Fibroblast of mammary gland (primary cell): ENCODE measurements around the gene DYNLT1.

ENCODE experiments used
- DNase-seq: peaks from one replicate; pipeline ENCODE4 v3.0.0-alpha.2; 2010; ENCODE audit warnings: low read depth
- H3K4me3 ChIP-seq: 2 replicates; pipeline ENCODE4 v1.5.1; 2011; ENCODE audit warnings: low read depth, mild to moderate bottlenecking, low read length, moderate library complexity; ENCODE audit not compliant: control insufficient read depth
- TF ChIP-seq, protein P1 (sequence below): conservative IDR thresholded peaks from 2 replicates; pipeline ENCODE4 v1.5.1; 2011; ENCODE audit warnings: low read depth, low read length, inconsistent platforms; ENCODE audit not compliant: control insufficient read depth, insufficient read depth

Gene DYNLT1

DNA sequence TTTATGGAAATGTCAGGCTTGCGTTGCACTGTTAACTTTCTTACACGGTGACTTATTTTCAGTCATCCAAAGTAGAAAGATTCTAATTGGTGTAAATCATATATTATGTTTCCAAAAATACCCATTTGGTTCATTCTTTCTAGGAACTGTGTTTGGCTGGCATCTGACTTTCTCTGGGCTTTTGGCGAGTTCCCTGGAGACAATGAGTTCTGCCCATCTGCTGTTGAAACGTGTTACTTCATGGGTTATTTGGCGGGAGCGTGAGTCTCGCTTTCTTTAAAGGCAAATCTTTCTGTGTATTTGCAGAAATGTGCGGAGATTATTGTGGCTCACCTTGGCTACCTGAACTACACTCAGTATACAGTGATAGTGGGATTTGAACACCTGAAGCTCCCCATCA, 55.2 kb downstream of the DYNLT1 start:
- no peak overlapping the region for H3K4me3 ChIP-seq
- DNase-seq: no peak
- TF ChIP-seq, protein P1, sequence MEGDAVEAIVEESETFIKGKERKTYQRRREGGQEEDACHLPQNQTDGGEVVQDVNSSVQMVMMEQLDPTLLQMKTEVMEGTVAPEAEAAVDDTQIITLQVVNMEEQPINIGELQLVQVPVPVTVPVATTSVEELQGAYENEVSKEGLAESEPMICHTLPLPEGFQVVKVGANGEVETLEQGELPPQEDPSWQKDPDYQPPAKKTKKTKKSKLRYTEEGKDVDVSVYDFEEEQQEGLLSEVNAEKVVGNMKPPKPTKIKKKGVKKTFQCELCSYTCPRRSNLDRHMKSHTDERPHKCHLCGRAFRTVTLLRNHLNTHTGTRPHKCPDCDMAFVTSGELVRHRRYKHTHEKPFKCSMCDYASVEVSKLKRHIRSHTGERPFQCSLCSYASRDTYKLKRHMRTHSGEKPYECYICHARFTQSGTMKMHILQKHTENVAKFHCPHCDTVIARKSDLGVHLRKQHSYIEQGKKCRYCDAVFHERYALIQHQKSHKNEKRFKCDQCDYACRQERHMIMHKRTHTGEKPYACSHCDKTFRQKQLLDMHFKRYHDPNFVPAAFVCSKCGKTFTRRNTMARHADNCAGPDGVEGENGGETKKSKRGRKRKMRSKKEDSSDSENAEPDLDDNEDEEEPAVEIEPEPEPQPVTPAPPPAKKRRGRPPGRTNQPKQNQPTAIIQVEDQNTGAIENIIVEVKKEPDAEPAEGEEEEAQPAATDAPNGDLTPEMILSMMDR: no peak

DNA sequence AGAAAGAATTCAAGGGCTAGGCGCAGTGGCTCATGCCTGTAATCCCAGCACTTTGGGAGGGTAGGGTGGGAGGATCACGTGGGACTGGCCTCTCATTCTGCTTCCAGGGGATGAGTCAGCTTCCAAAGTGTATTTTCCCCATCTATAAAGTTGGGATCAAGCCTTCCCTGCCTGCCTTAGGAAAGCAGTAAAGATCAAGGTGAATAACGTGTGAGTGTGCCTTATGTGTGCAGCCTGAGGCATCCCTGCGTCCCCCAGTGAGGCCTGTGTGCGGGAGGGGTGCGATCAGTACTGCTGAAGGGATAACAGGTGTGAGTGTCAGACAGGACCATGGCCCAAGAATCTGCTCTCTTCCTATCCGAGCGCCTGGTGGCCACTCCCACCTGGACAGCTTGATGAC, 57.9 kb downstream of the DYNLT1 start:
- TF ChIP-seq, protein P1: no peak
- DNase-seq: no peak
- H3K4me3 ChIP-seq: no peak overlapping the region
